K562 (cell line): ENCODE measurements around the gene TNFSF13. TPM values are rescaled to one million over a fixed set of nuclear protein-coding genes. Genes with fewer than 3 reads are reported as not detected.

ENCODE experiments used
- ATAC-seq: fragments of 200-7000 bp; cut with Tn5 transposase; 3 replicates; pipeline ENCODE4 v1.9.1; 2020; ENCODE audit warnings: moderate library complexity
- BruUV-seq: library from RNA; stranded (reverse); fragments of 400-500 nt; replicated peaks from 2 replicates; lab custom pipeline; 2021; lab: Mats Ljungman, UMichigan
- CTCF ChIA-PET: fragments of 300-600 bp; formaldehyde crosslinking; extraction: SDS; loops from one replicate; lab custom pipeline; 2021; ENCODE audit warnings: low intra/inter-chr PET ratio; lab: Yijun Ruan, JAX
- POLR2A ChIA-PET: fragments of 300-600, 350-650 bp; sonication (Branson Sonifier 250); formaldehyde crosslinking; extraction: SDS; loops from one replicate; lab custom pipeline; 2021; ENCODE audit warnings: antibody characterized with exemption, inconsistent platforms; lab: Yijun Ruan, JAX
- DNase-seq, 4 experiments: peaks; one replicate each; pipeline versions ENCODE4 v3.0.0 to v3.0.0-alpha.2; 2011 to 2018; ENCODE audit warnings: low spot score in 3 of 4, mixed read lengths in 3 of 4; ENCODE audit errors: extremely low read depth in 1 of 4
- FAIRE-seq: peaks from 2 replicates; lab custom pipeline; 2011; peaks lifted over from hg19 to GRCh38; lab: Jason Lieb, UNC
- H2AFZ ChIP-seq: 2 replicates; pipeline ENCODE4 v1.6.0; 2011; ENCODE audit warnings: low read depth, low read length, control low read depth, inconsistent platforms
- H3K27ac ChIP-seq: fragments of 200-600 bp; 3 replicates; pipeline ENCODE4 v1.8.0; 2011; ENCODE audit warnings: low read depth, mild to moderate bottlenecking, control low read depth, inconsistent platforms, low read length, moderate library complexity, mixed read lengths; ENCODE audit errors: extremely low read depth
- H3K27me3 ChIP-seq, 2 experiments: fragments of 300-600 bp in 1 of 2; 2 replicates in 1 of 2; 3 replicates in 1 of 2; pipeline versions ENCODE4 v1.6.0 to v1.8.0; 2011; ENCODE audit warnings: inconsistent platforms in 2 of 2, low read length in 2 of 2, mild to moderate bottlenecking in 1 of 2, mixed read lengths in 1 of 2, moderate library complexity in 1 of 2; ENCODE audit not compliant: control insufficient read depth in 2 of 2, insufficient read depth in 2 of 2
- H3K36me3 ChIP-seq: fragments of 300-600 bp; 3 replicates; pipeline ENCODE4 v1.8.0; 2011; ENCODE audit warnings: mild to moderate bottlenecking, low read length, inconsistent platforms; ENCODE audit not compliant: control insufficient read depth, insufficient read depth
- H3K4me1 ChIP-seq, 2 experiments: fragments of 200-600 bp in 1 of 2; replicated peaks in 1 of 2; 2 replicates in 1 of 2; 3 replicates in 1 of 2; pipeline versions ENCODE4 v1.5.1 to v1.8.0; 2011; ENCODE audit warnings: inconsistent platforms in 2 of 2, low read length in 2 of 2, mild to moderate bottlenecking in 1 of 2, mixed read lengths in 1 of 2, moderate library complexity in 1 of 2; ENCODE audit not compliant: control insufficient read depth in 2 of 2, insufficient read depth in 2 of 2
- H3K4me2 ChIP-seq: 2 replicates; pipeline ENCODE4 v1.6.1; 2011; ENCODE audit warnings: low read length, control low read depth, inconsistent platforms, mixed read lengths; ENCODE audit not compliant: insufficient read depth
- H3K4me3 ChIP-seq: fragments of 200-600 bp; sonication (generic), shearing (Covaris generic); 2 replicates; pipeline ENCODE4 v1.5.1; 2016; ENCODE audit warnings: control low read depth, inconsistent platforms
- H3K79me2 ChIP-seq: fragments of 200-600 bp; 3 replicates; pipeline ENCODE4 v1.8.0; 2011; ENCODE audit warnings: low read length, inconsistent platforms; ENCODE audit not compliant: control insufficient read depth, insufficient read depth
- H3K9ac ChIP-seq, 2 experiments: 2 replicates each; pipeline versions ENCODE4 v1.6.0 to v1.6.1; 2011; ENCODE audit warnings: low read depth in 2 of 2, low read length in 2 of 2, control low read depth in 1 of 2, inconsistent platforms in 1 of 2, mild to moderate bottlenecking in 1 of 2, mixed read lengths in 1 of 2; ENCODE audit not compliant: insufficient read depth in 1 of 2
- H3K9me1 ChIP-seq: one replicate; pipeline ENCODE4 v1.6.0; 2011; ENCODE audit warnings: inconsistent platforms, mild to moderate bottlenecking, low read length, moderate library complexity; ENCODE audit not compliant: control insufficient read depth, insufficient read depth
- H3K9me3 ChIP-seq: replicated peaks from 2 replicates; pipeline ENCODE4 v1.5.1; 2011; ENCODE audit warnings: low read depth, low read length, inconsistent platforms; ENCODE audit not compliant: control insufficient read depth, insufficient read depth
- H4K20me1 ChIP-seq: replicated peaks from 2 replicates; pipeline ENCODE4 v1.6.1; 2011; ENCODE audit warnings: low read length, inconsistent platforms, mixed read lengths; ENCODE audit not compliant: control insufficient read depth, insufficient read depth
- CLOCK ChIP-seq: fragments of 250-450 bp; sonication (Bioruptor Pico); IDR thresholded peaks from 2 replicates; pipeline ENCODE4 v1.4.0; 2020; ENCODE audit warnings: mild to moderate bottlenecking, moderate library complexity, borderline replicate concordance
- YBX1 ChIP-seq: fragments of 450-650 bp; IDR thresholded peaks from 2 replicates; pipeline ENCODE4 v1.7.1; 2016; ENCODE audit warnings: mild to moderate bottlenecking
- ZBTB11 ChIP-seq, 3 experiments: fragments of 200-800 bp in 1 of 3; fragments of 250-450 bp in 1 of 3; fragments of 450-650 bp in 1 of 3; sonication (Bioruptor Pico) in 1 of 3; sonication (Bioruptor generic) in 1 of 3; formaldehyde crosslinking in 1 of 3; IDR thresholded peaks; 2 replicates each; pipeline versions ENCODE4 v1.6.1 to v1.8.0; 2016 to 2022; ENCODE audit warnings: mild to moderate bottlenecking in 2 of 3, missing genetic modification characterization in 2 of 3, missing compliant biosample characterization in 1 of 3, moderate library complexity in 1 of 3
- ZBTB33 ChIP-seq: sonication (generic); formaldehyde crosslinking; IDR thresholded peaks from 2 replicates; pipeline ENCODE4 v1.8.1; 2023; ENCODE audit warnings: mild to moderate bottlenecking, missing genetic modification reagents
- WGBS: fragments of 100-300 bp; shearing (Covaris generic); methylation state at CpG from one replicate; pipeline ENCODE4 v1.1.6; 2016; ENCODE audit warnings: low coverage, mixed read lengths; ENCODE audit not compliant: insufficient coverage; ENCODE audit errors: missing lambda C conversion rate; 5-methylcytosine and 5-hydroxymethylcytosine counted together
- in situ Hi-C: fragments of 300-500 bp; cut with MboI; formaldehyde crosslinking; loops from 4 replicates; pipeline ENCODE4 v1.15.0; 2018; ENCODE audit warnings: inconsistent platforms, mixed read lengths
- intact Hi-C: fragments of 100-400 bp; cut with micrococcal nuclease; formaldehyde crosslinking; loops from 2 replicates; pipeline ENCODE4 v1.14.2; 2022
- polyA plus RNA-seq, 8 experiments: library from polyadenylated mRNA; depleted of rRNA in 4 of 8; stranded (reverse) in 5 of 8; unstranded in 3 of 8; fragments of >200 nt; fragmentation: Nextera tagmentation in 2 of 8; fragmentation: Illumina TruSeq in 1 of 8; extraction: Ambion mirVana in 2 of 8; extraction: Trizol in 1 of 8; gene quantifications; 2 replicates each; pipeline versions ENCODE4 v1.2.1 to v1.2.3, GENCODE V29; 2011 to 2014; ENCODE audit warnings: inconsistent platforms in 1 of 8, missing spikeins in 1 of 8
- total RNA-seq, 7 experiments: library from RNA; depleted of rRNA in 6 of 7; stranded (reverse); fragments of >200 nt in 6 of 7; fragmentation: Illumina TruSeq in 2 of 7; extraction: Trizol in 2 of 7; gene quantifications; 2 replicates each; pipeline versions ENCODE4 v1.2.1 to v1.2.3, GENCODE V29; 2011 to 2021; ENCODE audit warnings: low replicate concordance in 1 of 7

TNFSF13 gene
- total and polyA plus RNA-seq, 9 of the 15 experiments (the other 6 are each of a cell fraction or from before 2014, with no cell fraction given), result 0.04 to 0.51 (median 0.19) TPM; not detected in 1

GRCh38 chr17:7558544-7559319, at the start of gene TNFSF13 (continued):
- TF ChIP-seq CLOCK, result no peak
- TF ChIP-seq YBX1, result no peak

- no peaks in the 10 kb centered on the region for H3K27me3 ChIP-seq
- H4K20me1 ChIP-seq, result no peaks in the 10 kb centered on the region
- ATAC-seq, result no peak
- no peak overlapping the region for H3K4me2 ChIP-seq
- intact Hi-C loops (no loop called here), in situ Hi-C loops (no loop called here)
- H3K4me1 ChIP-seq, result no peaks in the 10 kb centered on the region; a peak in 1 of 5 replicates
- POLR2A ChIA-PET, result interaction anchor here (0.6 to 2.3 kb wide), 5 partner anchors 15 to 177 kb away, joined by 3 to 18 read pairs (median 3); no protein-coding TSS in a partner anchor
- FAIRE-seq, result no peak
- H3K9me3 ChIP-seq, result no peaks in the 10 kb centered on the region
- 98% methylated on average over 6 of the region's 9 CpGs for WGBS
- peaks cover 90% of the 10 kb centered on the region for H3K36me3 ChIP-seq
- H3K9ac ChIP-seq, result peak overlapping the region in 1 of 2 experiments; percentile 36; a peak in 2 of 4 replicates
- peak; percentile 59 for TF ChIP-seq ZBTB33 (CRISPR knock-in tag)
- no peak for TF ChIP-seq ZBTB11 (CRISPR knock-in tag; IDR thresholded peaks at IDR 0.05)
- no peak overlapping the region for H3K27ac ChIP-seq
- no peak overlapping the region for H2AFZ ChIP-seq
- no peak overlapping the region for H3K4me3 ChIP-seq
- H3K9me1 ChIP-seq, result peaks cover 3% of the 10 kb centered on the region
- CTCF ChIA-PET, result no interaction called here
- DNase-seq, result peak in 1 of 4 experiments; percentile 10
- H3K79me2 ChIP-seq, result no peaks in the 10 kb centered on the region
- no TSS peak for BruUV-seq
These were observed 49.7 kb upstream of the TNFSF13 start for GRCh38 chr17:7508846-7509245.
